ENCODE measurements around the gene CAPS. TPM values are rescaled to one million over a fixed set of nuclear protein-coding genes. Genes with fewer than 3 reads are reported as not detected.

The CAPS gene
- total RNA-seq, 1 donor from 2014 or later = 30.8 TPM

GRCh38 chr19:5891938-5892771 is 21.9 kb upstream of the CAPS start:
- no peak for DNase-seq (ENCODE audit: low spot score)

GRCh38 chr19:5892772-5893275 is 21.2 kb upstream of the CAPS start:
- no peak for DNase-seq (ENCODE audit: low spot score)

- DNase-seq (ENCODE audit: low spot score) = no peak
Measured at GRCh38 chr19:5893296-5893903, 20.7 kb upstream of the CAPS start.

- no peak for DNase-seq (ENCODE audit: low spot score)
Measured at GRCh38 chr19:5893907-5894703, 19.9 kb upstream of the CAPS start.

- DNase-seq (ENCODE audit: low spot score) = no peak
Measured at GRCh38 chr19:5894704-5895349, 19.2 kb upstream of the CAPS start.

- no peak for DNase-seq (ENCODE audit: low spot score)
Measured at GRCh38 chr19:5895409-5895808, 18.6 kb upstream of the CAPS start.

- DNase-seq (ENCODE audit: low spot score) = no peak
Measured at GRCh38 chr19:5895890-5896289, 18.2 kb upstream of the CAPS start.

- no peak for DNase-seq (ENCODE audit: low spot score)
Measured at GRCh38 chr19:5896365-5897076, 17.5 kb upstream of the CAPS start.

GRCh38 chr19:5897189-5897969 is 16.7 kb upstream of the CAPS start:
- no peak for DNase-seq (ENCODE audit: low spot score)

- DNase-seq (ENCODE audit: low spot score) = no peak
Measured at GRCh38 chr19:5899728-5900526, 14.1 kb upstream of the CAPS start.

- DNase-seq (ENCODE audit: low spot score) = no peak
Measured at GRCh38 chr19:5900976-5901375, 13.1 kb upstream of the CAPS start.

- no peak for DNase-seq (ENCODE audit: low spot score)
Measured at GRCh38 chr19:5903056-5903623, 10.9 kb upstream of the CAPS start.

- DNase-seq (ENCODE audit: low spot score) = no peak
Measured at GRCh38 chr19:5903624-5904351, 10.3 kb upstream of the CAPS start, which contains the start of gene NDUFA11. NDUFA11 (minus strand) TSS chr19:5903790; CDS start chr19:5903708, 82 bp downstream.

GRCh38 chr19:5904352-5905113 is 9.5 kb upstream of the CAPS start, which contains the start of gene VMAC:
VMAC (plus strand) TSS chr19:5904872; CDS start chr19:5904891, 19 bp downstream.
- DNase-seq (ENCODE audit: low spot score) = peak; percentile 100

GRCh38 chr19:5905114-5905778 is 8.8 kb upstream of the CAPS start:
- DNase-seq (ENCODE audit: low spot score) = no peak

- no peak for DNase-seq (ENCODE audit: low spot score)
Measured at GRCh38 chr19:5907241-5907640, 6.8 kb upstream of the CAPS start.

Data from umbilical cord (tissue), 2 donors.